Hematopoietic multipotent progenitor cell treated with erythropoietin and hydrocortisone succinate and interleukin-3 and kit ligand, for 6 days (in vitro differentiated cells): ENCODE measurements around the gene SNRPD1.
A peak's percentile ranks its signal among the peaks of the same experiment; 100 is the strongest.
"Not testable (repeated sequence)": the region's sequence is repeated elsewhere in the genome, so short reads cannot be mapped to it uniquely, and the experiment has no call there.

Experiments
- DNase-seq: peaks from one replicate; pipeline ENCODE4 v3.0.0-alpha.2; 2015

Gene SNRPD1

GRCh38 chr18:21612125-21613039, at the start of gene SNRPD1:
TSS of gene SNRPD1 (plus strand) at chr18:21612314. CDS start at chr18:21612430, 116 bp downstream.
- peak; percentile 95 for DNase-seq

- no peak for DNase-seq
Observed at GRCh38 chr18:21571772-21572171, 40.3 kb upstream of the SNRPD1 start.

GRCh38 chr18:21575656-21576055, 36.5 kb upstream of the SNRPD1 start:
- no peak for DNase-seq

GRCh38 chr18:21584391-21584790, 27.7 kb upstream of the SNRPD1 start:
- DNase-seq = no peak

- DNase-seq = not testable (repeated sequence)
Observed at GRCh38 chr18:21592361-21592760, 19.8 kb upstream of the SNRPD1 start.

GRCh38 chr18:21593540-21594257, 18.4 kb upstream of the SNRPD1 start:
- peak; percentile 35 for DNase-seq

- DNase-seq = no peak
Observed at GRCh38 chr18:21597620-21598019, 14.5 kb upstream of the SNRPD1 start.

- no peak for DNase-seq
Observed at GRCh38 chr18:21598726-21599584, 13.2 kb upstream of the SNRPD1 start.

GRCh38 chr18:21599585-21600525, 12.3 kb upstream of the SNRPD1 start:
- DNase-seq = peak; percentile 38

- DNase-seq = peak; percentile 99
Observed at GRCh38 chr18:21600526-21601410, 11.3 kb upstream of the SNRPD1 start, which contains the start of gene ESCO1. TSS of gene ESCO1 (minus strand) at chr18:21600704. CDS start at chr18:21574843, 25,861 bp downstream.

- DNase-seq = peak; percentile 44
Observed at GRCh38 chr18:21602299-21602587, 9.9 kb upstream of the SNRPD1 start.

- DNase-seq = no peak
Observed at GRCh38 chr18:21604671-21605070, 7.4 kb upstream of the SNRPD1 start.

GRCh38 chr18:21605213-21605612, 6.9 kb upstream of the SNRPD1 start:
- no peak for DNase-seq

- not testable (repeated sequence) for DNase-seq
Observed at GRCh38 chr18:21611401-21612124, 551 bp upstream of the SNRPD1 start.

- DNase-seq = not testable (repeated sequence)
Observed at GRCh38 chr18:21621640-21622039, 9.5 kb downstream of the SNRPD1 start.

GRCh38 chr18:21629089-21629832, 17.1 kb downstream of the SNRPD1 start:
- DNase-seq = no peak

- peak; percentile 27 for DNase-seq
Observed at GRCh38 chr18:21632393-21632792, 20.3 kb downstream of the SNRPD1 start.

- DNase-seq = no peak
Observed at GRCh38 chr18:21634588-21635199, 22.6 kb downstream of the SNRPD1 start.

- DNase-seq = no peak
Observed at GRCh38 chr18:21636769-21637168, 24.7 kb downstream of the SNRPD1 start.
